Measurements from ENCODE around the gene NFATC2. TPM values are rescaled to one million over a fixed set of nuclear protein-coding genes. Genes with fewer than 3 reads are reported as not detected.

NFATC2 gene
- total RNA-seq, 1 donor from 2014 or later = 4.8 TPM

DNA sequence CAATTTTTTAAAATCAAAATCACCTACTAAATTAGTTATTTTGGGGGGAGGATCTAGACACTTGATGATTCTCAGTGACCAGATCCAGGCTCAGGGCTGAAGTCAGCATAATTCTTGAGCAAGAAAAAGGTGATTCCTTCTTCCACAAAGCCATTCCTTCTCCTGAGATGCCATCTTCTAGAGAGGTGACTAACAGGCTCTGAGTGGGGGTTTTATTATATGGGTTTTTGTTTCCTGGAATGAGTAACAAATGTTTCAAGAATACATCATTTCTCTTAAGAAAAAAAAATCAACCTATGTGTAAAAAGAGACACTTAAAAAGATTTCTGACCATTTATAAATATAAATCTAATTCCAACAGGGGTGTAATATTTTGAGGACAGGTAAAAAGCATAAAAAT is 154.3 kb downstream of the NFATC2 start:
- DNase-seq = peak; percentile 64

DNA sequence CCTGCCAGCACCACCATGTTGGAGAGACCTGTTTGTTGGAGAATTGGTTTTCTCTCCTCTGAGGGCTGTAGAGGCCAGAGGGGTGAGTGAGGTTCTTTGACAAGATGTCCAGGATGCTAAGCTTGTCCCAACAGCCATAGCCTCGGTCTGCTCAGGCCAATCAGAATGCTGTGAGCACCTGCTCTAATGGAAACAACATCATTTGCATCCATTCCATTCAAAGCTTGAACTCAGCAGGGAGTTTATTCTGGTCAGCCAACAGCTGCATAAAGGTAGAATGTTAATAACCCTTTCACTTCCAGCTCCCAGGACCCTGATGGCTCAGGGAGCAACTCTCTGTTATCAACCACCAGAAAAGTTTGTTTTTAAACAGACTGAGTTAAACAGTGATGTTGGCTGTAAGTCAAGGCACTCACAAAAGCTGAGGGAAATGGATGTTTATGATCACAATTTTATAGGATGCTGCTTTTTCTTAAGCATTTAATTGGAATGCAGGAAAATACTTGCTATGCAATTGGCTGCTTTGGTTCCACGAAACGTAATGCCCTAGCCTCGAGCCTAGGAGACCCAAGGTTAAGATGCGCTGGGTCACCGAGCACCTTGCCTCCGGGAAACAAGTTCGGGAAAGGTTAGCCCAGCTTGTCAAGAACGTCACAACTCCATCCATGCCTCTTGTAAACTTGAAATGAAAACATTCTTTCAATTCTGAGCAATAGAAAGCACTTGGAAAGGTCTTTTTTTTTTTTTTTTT is 155.2 kb downstream of the NFATC2 start:
- peak; percentile 38 for DNase-seq

DNA sequence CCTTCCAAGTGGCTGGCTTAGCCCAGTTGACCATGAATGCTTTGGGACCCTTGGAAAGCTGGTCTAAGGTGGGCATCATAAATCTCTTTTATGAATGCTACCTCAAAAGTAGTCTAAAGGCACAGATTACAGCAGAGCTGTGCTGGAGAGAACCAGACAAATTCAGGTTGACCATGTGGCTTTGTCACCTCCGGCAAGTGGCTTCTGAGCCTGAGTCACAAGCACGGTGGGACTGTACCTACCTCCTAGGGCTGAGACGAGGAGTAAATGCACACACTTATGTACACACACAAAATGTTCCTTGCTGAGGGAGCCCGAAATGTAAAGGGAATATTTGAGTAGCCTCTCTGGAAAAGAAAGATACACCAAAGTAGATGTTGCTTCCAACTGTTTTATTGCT is 155.9 kb downstream of the NFATC2 start:
- no peak for DNase-seq

DNA sequence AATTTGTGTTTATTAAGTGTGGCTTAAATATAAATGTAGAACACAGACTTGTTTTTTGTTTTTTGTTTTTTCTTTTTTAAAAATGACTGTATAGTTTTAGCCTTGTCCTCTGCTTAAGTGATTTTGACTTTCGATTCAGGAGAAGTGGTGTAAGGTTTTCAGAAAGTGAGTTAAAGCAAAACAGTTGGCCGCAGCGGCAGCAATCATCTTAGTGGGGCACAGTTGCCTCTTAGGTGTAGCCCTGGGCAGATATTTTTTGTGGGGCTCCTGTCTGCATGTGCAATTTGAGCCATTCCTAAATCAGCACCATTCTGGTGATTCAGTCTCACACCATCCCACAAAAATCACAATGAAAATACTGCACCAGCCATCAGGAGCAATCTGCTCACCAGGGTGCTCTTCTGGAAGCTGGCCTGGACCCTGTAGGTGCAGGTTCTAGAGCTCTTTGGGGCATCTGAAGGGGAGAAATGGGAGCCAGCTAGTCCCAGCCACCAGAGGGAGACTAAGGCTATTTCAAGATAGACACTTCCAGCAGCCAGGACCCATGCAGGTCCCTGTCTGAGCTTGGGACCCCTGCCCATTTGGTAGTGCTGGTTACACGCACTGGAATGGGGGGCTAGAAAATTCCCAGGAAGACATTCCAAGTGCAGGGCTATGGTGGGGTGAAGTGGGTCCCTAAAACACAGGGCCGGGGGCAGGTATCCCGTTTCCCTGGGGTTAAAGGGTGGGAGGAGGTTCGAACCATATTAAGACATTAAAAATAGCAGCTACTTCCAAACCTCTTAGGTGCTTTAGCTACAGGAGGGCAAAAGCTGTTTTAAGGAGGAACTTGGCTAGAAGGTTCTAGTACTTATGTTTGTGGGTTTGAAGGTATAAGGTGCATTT is 156.6 kb downstream of the NFATC2 start:
- DNase-seq = peak; percentile 80

DNA sequence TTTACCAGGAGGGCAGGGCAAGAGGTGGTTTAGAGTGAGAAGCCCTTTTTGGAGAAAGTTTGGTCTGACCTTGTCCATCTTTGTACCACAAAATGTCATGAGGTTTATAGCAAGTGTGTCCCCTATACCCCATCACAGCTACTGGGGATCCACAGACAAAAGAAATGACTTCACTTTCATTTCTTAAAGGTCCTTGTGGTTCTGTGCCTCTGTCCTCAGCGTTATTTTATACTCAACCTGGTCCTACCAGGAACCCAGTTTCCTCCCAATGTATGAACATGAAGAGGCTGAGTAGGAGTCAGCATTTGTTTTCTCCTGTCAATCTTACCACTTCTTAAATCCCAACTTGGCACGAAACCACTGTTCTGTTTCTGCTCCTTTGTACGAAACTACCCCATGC is 157.6 kb downstream of the NFATC2 start:
- no peak for DNase-seq

DNA sequence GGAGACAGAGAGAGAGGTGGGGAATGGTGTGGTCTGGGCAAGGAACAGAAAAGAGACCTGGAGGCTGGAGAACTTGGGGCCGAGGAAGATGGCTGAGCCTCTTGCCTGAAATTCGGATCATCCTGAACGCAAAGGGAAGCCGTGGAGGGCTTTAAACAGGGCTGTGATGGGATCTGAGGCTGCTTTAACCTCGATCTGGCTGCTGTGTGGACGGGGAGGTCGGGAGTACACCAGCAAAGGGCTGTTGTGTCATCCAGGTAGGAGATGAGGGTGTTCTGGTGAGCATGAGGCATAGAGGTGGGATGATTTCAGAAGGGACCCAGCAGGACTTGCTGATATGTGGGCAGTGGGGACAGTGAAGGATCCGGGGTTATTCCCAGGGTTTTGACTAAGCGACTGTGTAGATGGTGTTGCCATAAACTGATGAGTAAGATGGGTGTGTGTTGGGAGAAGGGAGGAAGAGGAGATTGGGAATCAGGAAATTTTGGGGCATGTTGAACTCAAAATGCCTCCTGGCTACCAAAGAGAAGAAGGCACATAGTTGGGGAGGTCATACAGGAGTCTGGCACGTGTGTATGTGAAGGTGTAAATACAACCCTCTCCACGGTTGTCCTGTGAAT is 158.5 kb downstream of the NFATC2 start:
- no peak for DNase-seq

DNA sequence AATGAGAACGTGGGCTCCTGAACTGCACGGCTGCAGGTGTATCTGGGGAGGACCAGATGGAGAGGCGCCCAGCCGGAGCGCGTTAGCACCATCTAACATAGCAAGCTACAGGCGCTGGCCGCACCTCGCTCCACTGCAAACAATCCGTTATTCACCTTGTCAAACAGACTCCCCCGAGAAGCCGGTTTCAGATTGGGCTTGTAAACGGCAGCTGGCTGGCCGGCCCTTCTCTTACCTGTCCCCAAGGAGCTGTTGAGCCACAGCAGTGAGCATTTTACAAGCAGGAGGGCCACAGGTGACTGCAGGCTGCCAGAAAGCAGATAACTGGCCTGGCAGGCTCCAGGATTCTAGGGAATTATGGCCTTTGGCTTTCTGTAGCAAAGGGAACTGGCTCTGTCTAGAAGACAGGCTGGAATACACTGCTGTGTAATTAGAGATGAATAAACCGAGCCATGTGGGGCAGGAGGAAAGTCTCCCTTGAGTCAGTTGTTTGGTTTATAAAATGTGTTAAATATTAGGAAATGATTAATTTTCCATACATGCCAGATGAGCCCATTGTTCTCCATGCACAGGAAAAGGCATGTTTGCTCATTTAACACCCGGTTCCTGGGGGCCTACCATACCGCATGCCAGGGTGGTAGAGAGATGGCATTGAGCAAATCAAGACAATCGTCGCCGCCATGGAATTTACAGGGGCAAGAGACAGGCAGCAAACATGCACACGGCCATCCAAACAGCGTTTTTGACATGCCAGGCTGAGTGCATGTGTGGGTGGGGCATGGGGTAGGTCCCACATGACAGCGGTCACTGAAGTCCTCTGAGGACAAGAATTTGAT is 159.3 kb downstream of the NFATC2 start:
- DNase-seq = peak; percentile 85

DNA sequence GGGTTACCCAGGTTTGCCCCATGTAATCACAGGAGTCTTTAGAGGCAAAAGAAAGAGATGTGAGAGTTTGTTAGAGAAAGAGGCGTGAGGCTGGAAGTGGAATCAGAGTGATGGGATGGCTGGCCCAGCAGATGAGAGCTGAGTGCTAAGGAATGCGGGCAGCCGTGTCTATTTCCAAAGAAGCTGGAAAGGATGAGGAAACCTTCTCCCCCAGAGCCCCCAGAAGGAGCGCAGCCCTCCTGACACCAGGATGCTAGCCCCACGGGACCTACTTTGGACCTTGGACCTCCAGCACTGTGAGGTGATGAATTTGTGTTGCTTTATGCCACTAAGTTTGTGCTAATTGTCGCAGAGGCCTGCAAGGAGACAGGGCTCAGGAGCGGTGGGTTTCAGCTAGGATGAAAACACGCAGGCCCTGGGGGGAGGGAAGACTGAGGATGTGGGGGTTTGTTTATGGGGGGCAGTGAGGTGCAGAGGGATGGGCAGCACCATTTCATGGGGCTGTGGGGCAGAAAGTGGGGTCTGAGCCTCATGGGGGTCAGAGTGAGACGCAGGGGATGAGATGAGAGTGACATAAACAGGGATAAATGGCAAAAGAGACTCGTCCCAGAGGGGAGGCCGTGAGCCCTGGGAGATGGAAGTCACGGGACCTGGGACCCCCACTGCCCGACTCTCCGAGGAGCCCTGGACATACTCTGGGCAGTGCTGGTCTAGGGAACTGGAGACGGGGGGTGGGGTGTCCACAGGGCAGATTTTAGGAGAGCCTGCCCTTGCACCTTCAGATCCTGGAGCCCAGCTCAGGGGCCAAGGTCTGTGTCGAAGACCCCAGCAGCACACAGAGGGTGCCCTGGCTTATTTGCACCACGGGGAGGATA is 160.2 kb downstream of the NFATC2 start:
- no peak for DNase-seq

DNA sequence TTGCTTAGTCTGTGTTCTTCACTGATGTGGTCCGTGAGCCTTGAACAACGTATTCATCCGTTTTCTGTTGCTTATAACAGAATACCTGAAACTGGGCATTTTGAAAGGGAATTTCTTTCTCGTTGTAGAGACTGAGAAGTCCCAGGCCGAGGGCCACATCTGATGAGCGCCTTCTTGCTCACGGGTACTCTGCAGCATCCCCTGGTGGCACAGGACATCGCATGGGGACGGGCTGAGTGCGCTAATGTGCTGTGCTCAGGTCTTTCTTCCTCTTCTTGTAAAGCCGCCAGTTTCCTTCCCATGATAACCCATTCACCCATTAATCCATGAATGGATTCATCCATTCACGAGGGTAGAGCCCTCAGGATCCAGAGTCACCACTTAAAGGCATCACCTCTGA is 161.0 kb downstream of the NFATC2 start:
- DNase-seq = no peak

DNA sequence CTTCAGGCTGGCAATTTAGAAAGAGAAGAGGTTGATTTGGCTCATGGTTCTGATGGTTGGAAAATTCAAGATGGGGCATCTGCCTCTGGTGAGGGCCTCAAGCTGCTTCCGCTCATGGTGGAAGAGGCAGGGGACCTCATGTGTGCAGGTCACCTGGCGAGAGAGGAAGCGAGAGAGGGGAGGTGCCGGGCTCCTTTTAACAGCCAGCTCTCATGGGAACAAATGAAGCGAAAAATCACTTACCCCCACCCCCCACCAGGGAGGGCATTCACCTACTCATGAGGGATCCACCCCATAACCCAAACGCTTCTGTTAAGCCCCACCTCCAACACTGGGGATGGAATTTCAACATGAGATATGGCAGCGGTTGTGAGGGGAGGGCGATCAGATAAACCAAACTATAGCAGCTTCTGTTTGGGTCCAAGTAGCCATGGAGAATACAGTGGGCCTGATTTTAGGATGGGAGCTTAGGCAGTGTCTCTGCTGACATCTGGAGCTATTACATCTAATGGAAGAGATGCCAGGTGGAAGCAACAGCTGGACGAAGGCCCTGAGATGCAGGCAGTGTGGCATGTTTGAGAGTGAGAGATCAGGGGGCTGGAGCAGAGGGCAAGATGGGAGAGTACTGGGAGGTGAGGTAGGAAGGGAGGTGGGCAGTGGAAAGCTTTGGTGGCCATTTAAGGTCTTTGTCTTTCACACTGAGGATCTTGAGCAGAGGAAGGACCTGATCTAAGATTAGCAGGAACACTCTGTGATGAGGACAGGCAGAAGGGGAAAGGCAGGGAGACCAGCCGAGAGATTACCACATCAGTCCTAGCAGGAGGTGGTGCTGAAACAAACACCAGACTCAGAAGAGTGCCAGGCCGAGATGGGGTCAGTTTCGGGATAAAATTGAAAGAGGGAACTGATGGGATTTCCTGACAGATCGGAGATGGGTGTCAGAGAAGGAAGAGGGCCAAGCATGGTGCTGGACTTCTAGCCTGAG is 161.8 kb downstream of the NFATC2 start:
- no peak for DNase-seq

DNA sequence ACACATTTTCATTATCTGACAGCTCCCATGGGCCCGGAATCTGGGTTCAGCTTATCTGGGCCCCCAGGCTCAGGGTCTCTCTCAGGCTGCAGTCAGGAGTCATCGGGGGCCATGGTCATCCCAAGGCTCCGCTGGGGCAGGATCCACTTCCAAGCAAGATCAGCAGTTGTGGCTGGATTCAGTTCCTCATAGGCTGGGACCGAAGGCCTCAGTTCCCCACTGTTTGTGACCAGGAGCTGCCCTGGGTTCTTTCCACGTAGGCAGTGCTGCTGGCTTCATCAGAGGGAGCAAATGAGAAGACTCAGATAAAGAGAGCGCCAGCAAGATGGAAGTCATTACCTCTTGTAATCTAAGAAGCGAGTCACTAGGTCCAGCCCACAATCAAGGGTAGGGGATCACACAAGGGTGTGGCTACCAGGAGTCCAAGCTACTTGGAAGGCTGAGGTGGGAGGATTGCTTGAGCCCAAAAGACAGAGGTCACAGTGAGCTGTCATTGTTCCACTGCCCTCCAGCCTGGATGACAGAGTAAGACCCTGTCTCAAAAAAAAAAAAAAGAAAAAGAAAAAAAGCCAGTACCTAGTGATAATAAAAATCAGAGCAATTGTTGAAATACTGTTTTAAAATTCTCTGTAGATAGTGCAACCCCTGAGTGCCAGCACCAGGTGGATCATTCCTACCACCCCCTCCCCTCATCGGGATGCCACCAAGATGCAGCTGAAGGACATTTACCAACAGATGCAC is 162.7 kb downstream of the NFATC2 start:
- no peak for DNase-seq

DNA sequence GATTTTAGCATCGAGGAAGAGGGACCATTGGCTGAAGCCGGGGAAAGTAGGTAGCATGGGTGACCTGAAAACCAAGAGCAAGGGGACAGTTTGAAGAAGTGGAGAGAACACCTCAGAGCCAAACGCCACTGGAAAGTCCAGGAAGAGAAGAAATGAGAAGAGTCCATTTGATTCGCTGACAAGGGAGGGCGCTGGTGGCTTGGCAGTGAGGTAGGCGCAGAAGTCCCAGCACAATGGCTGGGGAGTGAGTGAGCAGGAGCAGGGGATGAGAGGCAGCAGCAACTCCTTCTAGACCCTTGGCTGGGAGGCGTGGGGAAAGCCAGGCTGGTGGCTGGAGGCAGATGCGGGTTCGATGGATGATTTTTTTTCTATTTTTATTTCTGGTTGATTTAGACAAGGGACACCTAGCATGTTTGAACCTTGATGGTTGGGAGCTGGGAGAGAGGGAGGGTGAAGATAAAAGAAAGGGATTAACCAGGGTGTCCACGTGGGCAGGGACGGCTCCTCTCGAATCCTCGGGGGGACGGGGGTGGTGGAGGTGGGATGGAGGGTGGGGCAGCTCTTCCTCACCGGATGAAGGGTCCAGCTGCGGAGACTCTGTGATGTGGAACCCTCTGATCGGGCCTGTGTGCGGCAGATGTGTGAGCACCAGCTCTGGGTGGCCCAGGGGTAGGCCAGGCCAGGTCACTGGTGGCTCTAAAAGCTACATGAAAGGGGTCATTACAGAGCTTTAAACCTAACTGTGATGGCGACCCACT is 164.2 kb downstream of the NFATC2 start:
- peak; percentile 44 for DNase-seq

DNA sequence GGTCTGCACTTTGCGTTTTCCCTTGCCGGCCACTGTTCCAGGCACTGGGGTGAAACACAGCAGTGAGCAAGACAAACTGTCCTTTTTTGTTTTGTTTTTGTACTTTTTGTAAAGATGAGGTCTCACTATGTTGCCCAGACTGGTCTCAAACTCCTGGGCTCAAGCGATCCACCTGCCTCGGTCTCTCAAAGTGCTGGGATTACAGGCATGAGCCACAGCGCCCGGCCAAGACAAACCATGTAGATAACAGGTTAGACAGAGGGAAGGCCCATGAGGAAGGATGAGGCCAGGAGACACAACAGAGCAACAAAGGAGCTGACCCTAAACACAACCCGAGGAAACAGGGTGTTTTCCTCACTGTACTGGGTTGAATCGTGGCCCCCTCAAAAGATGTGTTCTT is 165.4 kb downstream of the NFATC2 start:
- no peak for DNase-seq

DNA sequence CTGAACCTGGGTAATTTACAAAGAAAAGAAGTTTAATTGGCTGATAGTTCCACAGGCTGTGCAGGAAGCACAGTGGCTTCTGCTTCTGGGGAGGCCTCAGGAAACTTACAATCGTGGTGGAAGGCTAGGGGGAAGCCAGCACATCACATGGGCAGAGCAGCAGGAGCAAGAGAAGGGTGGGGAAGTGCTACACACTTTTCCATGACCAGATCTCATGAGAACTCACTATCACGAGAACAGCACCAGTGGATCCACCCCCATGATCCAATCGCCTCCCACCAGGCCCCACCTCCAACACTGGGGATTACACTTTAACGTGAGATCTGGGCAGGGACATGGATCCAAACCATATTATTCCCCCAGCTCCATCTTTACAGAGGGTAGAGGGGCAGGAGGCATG is 166.4 kb downstream of the NFATC2 start:
- peak; percentile 49 for DNase-seq

DNA sequence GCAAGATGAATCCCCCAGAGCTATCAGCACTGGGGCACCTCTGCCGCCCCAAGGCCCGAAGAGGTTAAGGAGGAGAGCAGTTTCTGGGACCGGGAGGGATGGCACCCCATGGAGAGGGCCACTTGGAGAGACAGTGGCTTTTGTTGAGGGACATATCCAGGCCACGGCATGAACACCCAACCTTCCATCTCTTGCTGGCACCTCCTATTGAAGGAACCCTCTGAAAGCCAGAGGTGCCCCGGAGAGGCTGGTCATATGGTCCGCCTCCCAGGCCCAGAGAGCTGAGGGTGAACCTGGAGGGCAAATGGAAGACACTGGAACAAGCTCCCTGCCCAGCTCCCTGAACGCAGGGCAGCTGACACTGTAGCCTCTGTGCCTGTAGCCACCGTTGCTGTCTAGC is 167.0 kb downstream of the NFATC2 start:
- DNase-seq = no peak

DNA sequence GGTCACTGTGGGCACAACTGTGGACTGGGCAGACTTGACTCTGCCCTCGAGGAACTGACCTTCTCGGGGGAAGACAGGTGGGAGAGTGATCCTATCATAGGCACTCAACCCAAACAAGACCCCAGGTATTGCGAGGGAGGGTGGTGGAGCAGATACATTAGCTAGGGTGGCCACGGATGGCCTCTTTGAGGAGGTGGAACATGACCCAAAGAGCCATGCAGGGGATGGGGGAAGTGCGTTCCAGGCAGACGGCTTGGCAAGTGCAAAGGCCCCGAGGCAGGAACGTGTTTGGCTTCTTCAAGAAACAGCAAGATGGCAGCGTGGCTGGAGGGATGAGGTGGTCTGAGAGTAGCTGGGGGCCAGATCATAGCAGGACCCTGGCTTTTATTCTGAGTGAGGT is 167.6 kb downstream of the NFATC2 start:
- DNase-seq = no peak

DNA sequence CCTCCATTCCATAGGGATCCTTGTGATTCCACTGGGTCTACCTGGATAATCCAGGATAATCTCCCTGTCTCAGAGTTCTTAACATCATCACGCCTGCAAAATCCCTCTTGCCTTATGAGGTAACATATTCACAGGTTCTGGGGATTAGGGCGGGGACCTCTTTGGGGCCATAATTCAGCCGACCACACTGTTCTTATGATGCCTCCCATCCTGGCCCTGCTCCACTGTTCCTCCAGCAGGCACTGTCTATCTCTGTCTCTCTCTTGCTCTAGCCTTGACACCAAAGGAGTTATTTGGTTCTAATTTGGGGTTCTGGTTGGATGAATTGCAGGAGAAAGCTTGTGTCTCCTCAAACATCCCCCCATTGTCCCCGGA is 168.1 kb downstream of the NFATC2 start:
- DNase-seq = no peak

DNA sequence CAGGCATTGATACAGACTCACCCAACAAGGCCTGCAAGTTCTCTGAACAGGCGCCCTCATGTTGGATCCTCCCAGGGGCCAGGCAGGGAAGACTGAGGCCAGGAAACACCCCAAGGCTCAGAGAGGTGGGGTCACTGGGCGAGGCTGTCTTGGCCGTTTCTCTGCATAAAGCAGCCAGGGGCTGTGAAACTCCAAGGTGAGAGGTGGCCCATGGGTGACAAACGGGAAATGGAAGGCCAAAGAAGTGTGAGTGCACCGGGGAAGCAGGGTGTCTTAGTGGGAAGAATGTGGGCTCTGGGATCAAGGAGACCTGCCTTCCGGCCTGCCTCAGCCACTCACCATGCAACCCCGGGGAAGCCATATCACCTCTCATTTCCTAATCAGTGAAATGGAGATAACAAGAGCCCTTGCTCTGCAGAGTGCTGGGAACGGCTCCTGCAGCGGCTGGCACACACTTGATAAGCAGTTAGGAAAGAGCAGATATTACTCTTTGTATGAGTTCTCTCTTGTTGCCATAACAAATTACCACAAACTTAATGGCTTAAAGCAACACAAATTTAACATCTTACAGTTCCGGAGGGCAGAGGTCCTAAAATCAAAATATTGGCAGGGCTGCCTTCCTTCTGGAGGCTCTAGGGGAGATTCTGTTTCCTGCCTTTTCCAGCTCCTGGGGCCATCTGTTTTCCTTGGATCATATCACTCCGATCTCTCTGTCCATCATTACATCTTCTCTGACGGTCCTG is 168.6 kb downstream of the NFATC2 start:
- peak; percentile 96 for DNase-seq

Measured in dermis blood vessel endothelial cell (primary cell).